Spleen (tissue), 7 donors: ENCODE results near the gene ARMS2.

Experiments used
- CTCF ChIP-seq, 11 experiments: fragments of 200-600 bp in 7 of 11; fragments of 450-650 bp in 4 of 11; sonication (generic) in 4 of 11; IDR thresholded peaks in 8 of 11; conservative IDR thresholded peaks in 3 of 11; 1 replicate in 7 of 11; 2 replicates in 4 of 11; pipeline versions ENCODE4 v1.4.0 to v1.8.0; 2016 to 2021; ENCODE audit warnings: antibody characterized with exemption in 11 of 11, inconsistent platforms in 4 of 11, mild to moderate bottlenecking in 1 of 11
- POLR2A ChIP-seq, 3 donors: fragments of 450-650 bp; IDR thresholded peaks; one replicate each; pipeline ENCODE4 v1.5.1; 2017; ENCODE audit warnings: antibody characterized with exemption in 3 of 3, mild to moderate bottlenecking in 1 of 3
- POLR2AphosphoS5 ChIP-seq, 3 donors: sonication (generic); formaldehyde crosslinking; IDR thresholded peaks; one replicate each; pipeline ENCODE4 v1.5.1; 2017; ENCODE audit warnings: antibody characterized with exemption in 3 of 3
- donor health status: DM: no; HTN: no; CAD: no; lungs with moderate emphysema.
- donor health status: DM: no; HTN: no; CAD: no.
- donor health status: DM: no; HTN: no; CAD: no.

DNA sequence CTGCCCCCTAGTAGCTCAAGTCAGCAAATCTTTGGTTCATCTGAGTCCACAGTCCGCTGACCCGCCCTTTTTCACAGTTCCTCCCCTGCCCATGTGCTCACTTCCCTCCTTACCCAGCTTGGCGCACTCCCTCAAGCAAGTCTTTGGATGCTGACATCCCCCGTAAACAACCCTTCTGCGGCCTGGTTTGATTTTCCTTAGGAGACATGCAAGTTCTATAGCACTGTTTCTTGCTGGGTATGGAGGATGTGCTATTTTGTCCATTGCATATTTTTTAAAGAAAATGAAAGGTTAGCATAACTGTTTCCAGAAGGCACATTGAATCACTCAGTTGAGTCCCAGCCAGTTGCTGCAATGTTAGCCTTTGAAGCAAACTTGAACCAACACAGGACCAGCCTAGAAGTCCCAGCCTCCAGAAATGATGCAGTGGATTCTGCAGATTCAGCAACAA lies 45.1 kb downstream of the ARMS2 start:
- TF ChIP-seq POLR2A (IDR thresholded peaks at IDR 0.05) (no peak), CTCF (IDR thresholded peaks at IDR 0.05 in 8 of 11, conservative IDR thresholded peaks at IDR 0.05 in 3 of 11) (no peak), POLR2AphosphoS5 (IDR thresholded peaks at IDR 0.05) (no peak)
